DOHH2 (cell line): ENCODE data around the gene KCNV2.

Source experiments
- CTCF ChIP-seq: fragments of 200-600 bp; sonication (generic); IDR thresholded peaks from one replicate; pipeline ENCODE4 v1.5.1; 2014; ENCODE audit warnings: antibody characterized with exemption, mild to moderate bottlenecking, low read depth, low read length; ENCODE audit not compliant: poor library complexity, severe bottlenecking
- EZH2phosphoT487 ChIP-seq: fragments of 200-600 bp; sonication (generic); IDR thresholded peaks from 2 replicates; pipeline ENCODE4 v1.6.1; 2017; ENCODE audit warnings: borderline replicate concordance, mild to moderate bottlenecking, antibody characterized with exemption, low read length, moderate library complexity, mixed read lengths

DNA sequence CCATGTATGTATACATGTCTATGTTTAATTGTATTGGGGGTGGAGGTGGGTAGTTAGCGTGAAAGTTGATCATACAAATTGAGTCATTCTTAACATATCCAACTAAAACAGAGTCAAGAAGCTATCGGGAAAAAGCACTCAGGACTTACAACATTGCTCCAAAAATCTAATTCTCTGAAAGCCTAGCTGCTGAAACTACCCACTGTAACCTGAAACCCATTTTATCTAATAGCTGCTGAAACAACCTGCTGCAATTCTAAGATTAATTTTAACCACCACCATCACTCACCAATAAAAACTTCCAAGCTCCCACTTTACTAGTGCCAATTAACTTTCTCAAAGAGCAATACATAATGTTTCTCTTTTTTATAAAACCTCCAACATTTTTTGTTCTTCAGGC, 32.2 kb downstream of the KCNV2 start:
- TF ChIP-seq CTCF = no peak
- TF ChIP-seq EZH2phosphoT487 = no peak
